Spleen (tissue), 11 donors: ENCODE results near the gene NPBWR2. TPM values are rescaled to one million over a fixed set of nuclear protein-coding genes. Genes with fewer than 3 reads are reported as not detected.
"Not testable (repeated sequence)": the region's sequence is repeated elsewhere in the genome, so short reads cannot be mapped to it uniquely, and the experiment has no call there.

Experiments
- DNase-seq: peaks from one replicate; pipeline ENCODE4 v3.0.0-alpha.2; 2020
- H3K27ac ChIP-seq, 8 donors: fragments of 200-600 bp; sonication (generic) in 7 of 8; 1 replicate in 4 of 8; 2 replicates in 4 of 8; pipeline versions ENCODE4 v1.5.0 to v1.8.0; 2016 to 2021; ENCODE audit warnings: inconsistent platforms in 4 of 8, mild to moderate bottlenecking in 4 of 8, moderate library complexity in 1 of 8
- H3K27me3 ChIP-seq, 7 donors: fragments of 200-600 bp; sonication (generic) in 6 of 7; replicated peaks in 1 of 7; 1 replicate in 4 of 7; 2 replicates in 3 of 7; pipeline versions ENCODE4 v1.5.0 to v1.8.0; 2016 to 2021; ENCODE audit warnings: inconsistent platforms in 3 of 7, mild to moderate bottlenecking in 1 of 7
- H3K36me3 ChIP-seq, 6 donors: fragments of 200-600 bp; sonication (generic) in 5 of 6; 1 replicate in 4 of 6; 2 replicates in 2 of 6; pipeline versions ENCODE4 v1.5.0 to v1.8.0; 2016 to 2021; ENCODE audit warnings: inconsistent platforms in 2 of 6
- H3K4me1 ChIP-seq, 6 donors: fragments of 200-600 bp; sonication (generic) in 5 of 6; 1 replicate in 3 of 6; 2 replicates in 3 of 6; pipeline versions ENCODE4 v1.5.0 to v1.8.0; 2016 to 2021; ENCODE audit warnings: inconsistent platforms in 3 of 6
- H3K4me3 ChIP-seq, 8 donors: fragments of 200-600 bp; sonication (generic) in 7 of 8; 1 replicate in 4 of 8; 2 replicates in 4 of 8; pipeline versions ENCODE4 v1.5.0 to v1.8.0; 2016 to 2021; ENCODE audit warnings: inconsistent platforms in 4 of 8, mild to moderate bottlenecking in 4 of 8, moderate library complexity in 2 of 8
- H3K9me3 ChIP-seq, 8 donors: fragments of 200-600 bp; sonication (generic) in 7 of 8; 1 replicate in 4 of 8; 2 replicates in 4 of 8; pipeline versions ENCODE4 v1.5.0 to v1.8.0; 2016 to 2021; ENCODE audit warnings: inconsistent platforms in 4 of 8
- POLR2A ChIP-seq, 3 donors: fragments of 450-650 bp; IDR thresholded peaks; one replicate each; pipeline ENCODE4 v1.5.1; 2017; ENCODE audit warnings: antibody characterized with exemption in 3 of 3, mild to moderate bottlenecking in 1 of 3
- POLR2AphosphoS5 ChIP-seq, 3 donors: sonication (generic); formaldehyde crosslinking; IDR thresholded peaks; one replicate each; pipeline ENCODE4 v1.5.1; 2017; ENCODE audit warnings: antibody characterized with exemption in 3 of 3
- WGBS, 5 donors: extraction: QIAGEN DNeasy Blood & Tissue Kit in 3 of 5; methylation state at CpG; one replicate each; pipeline versions ENCODE4 v1.1.5 to v1.1.7; 2013 to 2018; 5-methylcytosine and 5-hydroxymethylcytosine counted together
- intact Hi-C: fragments of 100-400 bp; cut with DNase I; formaldehyde crosslinking; loops from one replicate; pipeline ENCODE4 v1.15.0; 2023; ENCODE audit warnings: low total_unique reads
- polyA plus RNA-seq, 3 donors: library from polyadenylated mRNA; stranded (reverse); fragments of 200-250 nt; gene quantifications; one replicate each; pipeline ENCODE4 v1.2.1, GENCODE V29; 2013
- total RNA-seq, 7 donors: library from RNA; depleted of rRNA in 3 of 7; stranded (reverse); fragments of >200 nt in 3 of 7; fragmentation: NEBNext Ultra II Directional in 4 of 7; extraction: Animal tissue kit (Norgen Biotek cat#: 25700) in 4 of 7; gene quantifications; one replicate each; pipeline versions ENCODE4 v1.1.0 to v1.2.1, GENCODE V29; 2016 to 2021
- TF ChIP-seq, protein P1 (sequence below), 11 experiments: fragments of 200-600 bp in 7 of 11; fragments of 450-650 bp in 4 of 11; sonication (generic) in 4 of 11; IDR thresholded peaks in 8 of 11; conservative IDR thresholded peaks in 3 of 11; 1 replicate in 7 of 11; 2 replicates in 4 of 11; pipeline versions ENCODE4 v1.4.0 to v1.8.0; 2016 to 2021; ENCODE audit warnings: antibody characterized with exemption in 11 of 11, inconsistent platforms in 4 of 11, mild to moderate bottlenecking in 1 of 11
- donor health status: healthy with polysubstance abuse.
- donor health status: DM: no; HTN: no; CAD: no; lungs with moderate emphysema.
- donor health status: DM: no; HTN: no; CAD: no.
- donor health status: Bipolar disorder and iron deficiency.
- donor health status: healthy.
- donor health status: DM: no; HTN: no; CAD: no.
- donor health status: DM: yes; HTN: yes; CAD: no.

The NPBWR2 gene
- total and polyA plus RNA-seq, 10 donors, result 0.26 TPM; not detected in 9

GRCh38 chr20:64130876-64131275 lies 23.5 kb upstream of the NPBWR2 start:
- peaks cover 0 to 33% (median 4%) of the 10 kb centered on the region in 7 donors for H3K27me3 ChIP-seq
- no peak overlapping the region for H3K27ac ChIP-seq
- H3K4me1 ChIP-seq, result no peaks in the 10 kb centered on the region
- no peaks in the 10 kb centered on the region for H3K9me3 ChIP-seq
- WGBS, 5 donors, result 82 to 90% (median 88%) methylated on average over 10 of the region's 10 CpGs
- intact Hi-C loops, result no loop called here
- TF ChIP-seq, protein P1, sequence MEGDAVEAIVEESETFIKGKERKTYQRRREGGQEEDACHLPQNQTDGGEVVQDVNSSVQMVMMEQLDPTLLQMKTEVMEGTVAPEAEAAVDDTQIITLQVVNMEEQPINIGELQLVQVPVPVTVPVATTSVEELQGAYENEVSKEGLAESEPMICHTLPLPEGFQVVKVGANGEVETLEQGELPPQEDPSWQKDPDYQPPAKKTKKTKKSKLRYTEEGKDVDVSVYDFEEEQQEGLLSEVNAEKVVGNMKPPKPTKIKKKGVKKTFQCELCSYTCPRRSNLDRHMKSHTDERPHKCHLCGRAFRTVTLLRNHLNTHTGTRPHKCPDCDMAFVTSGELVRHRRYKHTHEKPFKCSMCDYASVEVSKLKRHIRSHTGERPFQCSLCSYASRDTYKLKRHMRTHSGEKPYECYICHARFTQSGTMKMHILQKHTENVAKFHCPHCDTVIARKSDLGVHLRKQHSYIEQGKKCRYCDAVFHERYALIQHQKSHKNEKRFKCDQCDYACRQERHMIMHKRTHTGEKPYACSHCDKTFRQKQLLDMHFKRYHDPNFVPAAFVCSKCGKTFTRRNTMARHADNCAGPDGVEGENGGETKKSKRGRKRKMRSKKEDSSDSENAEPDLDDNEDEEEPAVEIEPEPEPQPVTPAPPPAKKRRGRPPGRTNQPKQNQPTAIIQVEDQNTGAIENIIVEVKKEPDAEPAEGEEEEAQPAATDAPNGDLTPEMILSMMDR (IDR thresholded peaks at IDR 0.05 in 8 of 11, conservative IDR thresholded peaks at IDR 0.05 in 3 of 11), result no peak
- TF ChIP-seq POLR2A (IDR thresholded peaks at IDR 0.05) (no peak), POLR2AphosphoS5 (IDR thresholded peaks at IDR 0.05) (no peak)
- peak; percentile 34 for DNase-seq
- no peaks in the 10 kb centered on the region for H3K36me3 ChIP-seq
- no peak overlapping the region for H3K4me3 ChIP-seq

DNA sequence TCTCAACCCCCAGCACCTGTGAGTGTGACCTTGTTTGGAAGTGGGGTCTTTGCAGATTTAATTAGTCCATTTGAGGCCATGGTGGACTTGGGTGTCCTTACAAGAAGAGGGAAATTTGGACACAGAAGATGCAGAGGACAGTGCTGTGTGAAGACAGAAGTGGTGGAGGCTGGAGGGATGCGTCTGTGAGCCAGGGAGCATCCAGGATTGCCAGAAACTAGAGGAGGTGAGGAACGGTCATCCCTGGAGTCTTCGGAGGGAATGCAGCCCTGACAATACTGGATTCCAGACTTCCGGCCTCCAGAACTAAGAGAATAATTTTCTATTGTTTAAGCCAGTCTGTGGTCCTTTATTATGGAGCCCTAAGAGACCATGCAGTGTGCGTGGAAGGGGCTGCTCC lies 22.9 kb upstream of the NPBWR2 start:
- intact Hi-C loops, result no loop called here
- 58 to 74% (median 63%) methylated on average over 5 of the region's 5 CpGs for WGBS, 5 donors
- Histone ChIP-seq H3K4me3 (no peak overlapping the region), H3K36me3 (no peaks in the 10 kb centered on the region), H3K27me3 (peaks cover 0 to 33% (median 4%) of the 10 kb centered on the region in 7 donors), H3K27ac (no peak overlapping the region), H3K9me3 (no peaks in the 10 kb centered on the region), H3K4me1 (no peaks in the 10 kb centered on the region)
- TF ChIP-seq POLR2AphosphoS5 (IDR thresholded peaks at IDR 0.05) (no peak), POLR2A (IDR thresholded peaks at IDR 0.05) (no peak)
- TF ChIP-seq, protein P1 (IDR thresholded peaks at IDR 0.05 in 8 of 11, conservative IDR thresholded peaks at IDR 0.05 in 3 of 11), result no peak
- DNase-seq, result no peak

- 80 to 88% (median 85%) methylated on average over 10 to 11 of the region's 11 CpGs for WGBS, 5 donors
- no peaks in the 10 kb centered on the region for H3K9me3 ChIP-seq
- intact Hi-C loops, result no loop called here
- no peaks in the 10 kb centered on the region for H3K4me1 ChIP-seq
- H3K36me3 ChIP-seq, result no peaks in the 10 kb centered on the region
- no peak for TF ChIP-seq POLR2AphosphoS5 (IDR thresholded peaks at IDR 0.05)
- peak; percentile 39 for DNase-seq
- no peak overlapping the region for H3K4me3 ChIP-seq
- H3K27ac ChIP-seq, result no peak overlapping the region
- H3K27me3 ChIP-seq, result peaks cover 0 to 40% (median 4%) of the 10 kb centered on the region in 7 donors
Measured at GRCh38 chr20:64129146-64129782, 21.9 kb upstream of the NPBWR2 start.

- H3K4me3 ChIP-seq, H3K36me3 ChIP-seq, H3K9me3 ChIP-seq, H3K27ac ChIP-seq, DNase-seq: not testable (repeated sequence)
- Histone ChIP-seq H3K27me3 (peaks cover 0 to 26% (median 6%) of the 10 kb centered on the region in 7 donors), H3K4me1 (peaks cover 0 to 15% (median 11%) of the 10 kb centered on the region in 6 donors)
- intact Hi-C loops, result loop anchor here (5.0 kb wide), 1 partner anchor 41 kb away; the partner anchor contains the start of genes LKAAEAR1 and OPRL1
- 82 to 92% (median 84%) methylated on average over 11 of the region's 11 CpGs for WGBS, 5 donors
Measured at GRCh38 chr20:64123517-64123916, 16.2 kb upstream of the NPBWR2 start.

DNA sequence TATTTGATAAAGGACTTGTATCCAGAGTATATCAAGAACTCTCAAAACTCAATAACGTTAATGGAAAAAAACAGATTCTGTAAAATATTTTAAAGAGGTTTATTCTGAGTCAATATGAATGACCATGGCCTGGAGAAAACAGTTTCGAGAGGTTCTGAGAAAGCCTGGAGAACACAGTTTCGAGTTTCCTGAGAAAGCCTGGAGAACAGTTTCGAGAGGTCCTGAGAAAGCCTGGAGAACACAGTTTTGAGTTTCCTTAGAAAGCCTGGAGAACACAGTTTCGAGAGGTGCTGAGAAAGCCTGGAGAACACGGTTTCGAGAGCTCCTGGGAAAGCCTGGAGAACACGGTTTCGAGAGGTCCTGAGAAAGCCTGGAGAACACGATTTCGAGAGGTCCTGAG lies 15.6 kb upstream of the NPBWR2 start:
- intact Hi-C loops, result loop anchor here (5.0 kb wide), 1 partner anchor 41 kb away; the partner anchor contains the start of genes LKAAEAR1 and OPRL1
- WGBS, 5 donors, result 81 to 87% (median 87%) methylated on average over 11 of the region's 11 CpGs
- H3K4me1 ChIP-seq, result peaks cover 0 to 15% (median 11%) of the 10 kb centered on the region in 6 donors
- H3K9me3 ChIP-seq, H3K36me3 ChIP-seq, H3K4me3 ChIP-seq, H3K27ac ChIP-seq, DNase-seq: not testable (repeated sequence)
- peaks cover 0 to 26% (median 6%) of the 10 kb centered on the region in 7 donors for H3K27me3 ChIP-seq
